Placental epithelial cell (primary cell): ENCODE data around the gene NUDT17. TPM values are rescaled to one million over a fixed set of nuclear protein-coding genes. Genes with fewer than 3 reads are reported as not detected.

Experiments used
- small RNA-seq: library from RNA; depleted of rRNA; stranded (forward); fragments of <200 nt; gene quantifications from one replicate; pipeline ENCODE3, GENCODE V24; 2012
- total RNA-seq: library from RNA; depleted of rRNA; stranded (reverse); fragments of >200 nt; gene quantifications from 2 replicates; pipeline ENCODE4 v1.2.3, GENCODE V29; 2012

Gene NUDT17, protein sequence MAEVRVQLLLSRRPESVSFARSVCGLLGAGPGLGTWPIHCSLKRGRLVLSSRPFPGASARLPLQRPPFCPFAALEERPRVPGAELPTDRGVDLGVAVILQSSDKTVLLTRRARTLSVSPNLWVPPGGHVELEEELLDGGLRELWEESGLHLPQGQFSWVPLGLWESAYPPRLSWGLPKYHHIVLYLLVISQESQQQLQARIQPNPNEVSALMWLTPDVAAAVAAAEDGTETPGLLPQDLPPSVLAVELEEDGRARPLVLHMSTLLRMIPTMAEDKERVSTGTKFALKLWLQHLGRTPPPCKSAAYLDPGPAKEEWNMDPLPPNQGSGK
- 2.7 and 3.0 TPM in 2 replicates for total RNA-seq

DNA sequence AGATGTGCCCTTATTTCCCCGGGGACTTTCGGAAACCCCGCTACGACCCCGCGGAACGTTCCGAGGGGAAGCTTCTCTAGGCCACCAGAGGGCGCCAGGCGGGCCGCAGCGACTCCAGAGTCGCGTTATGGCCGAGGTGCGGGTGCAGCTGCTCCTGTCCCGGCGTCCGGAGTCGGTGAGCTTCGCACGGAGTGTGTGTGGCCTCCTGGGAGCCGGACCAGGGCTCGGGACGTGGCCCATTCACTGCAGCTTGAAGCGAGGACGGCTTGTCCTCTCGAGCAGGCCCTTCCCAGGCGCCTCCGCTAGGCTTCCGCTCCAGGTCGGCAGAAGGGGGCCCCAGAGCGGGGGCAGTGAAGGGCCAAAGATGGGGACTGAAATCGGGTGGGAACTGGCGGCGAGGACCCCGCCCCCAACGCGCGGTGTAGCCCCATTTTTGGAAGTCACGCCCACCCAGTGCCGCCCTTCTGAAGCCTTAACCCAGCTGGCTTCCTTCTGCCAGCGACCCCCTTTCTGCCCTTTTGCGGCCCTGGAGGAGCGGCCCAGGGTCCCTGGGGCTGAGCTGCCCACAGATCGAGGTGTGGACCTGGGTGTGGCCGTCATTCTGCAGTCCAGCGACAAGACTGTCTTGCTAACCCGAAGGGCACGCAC, at the start of gene NUDT17:
Gene NUDT17 (plus strand): TSS at position 117 of the 648 bp plus-strand sequence. CDS start 11 bp downstream, at position 128.

DNA sequence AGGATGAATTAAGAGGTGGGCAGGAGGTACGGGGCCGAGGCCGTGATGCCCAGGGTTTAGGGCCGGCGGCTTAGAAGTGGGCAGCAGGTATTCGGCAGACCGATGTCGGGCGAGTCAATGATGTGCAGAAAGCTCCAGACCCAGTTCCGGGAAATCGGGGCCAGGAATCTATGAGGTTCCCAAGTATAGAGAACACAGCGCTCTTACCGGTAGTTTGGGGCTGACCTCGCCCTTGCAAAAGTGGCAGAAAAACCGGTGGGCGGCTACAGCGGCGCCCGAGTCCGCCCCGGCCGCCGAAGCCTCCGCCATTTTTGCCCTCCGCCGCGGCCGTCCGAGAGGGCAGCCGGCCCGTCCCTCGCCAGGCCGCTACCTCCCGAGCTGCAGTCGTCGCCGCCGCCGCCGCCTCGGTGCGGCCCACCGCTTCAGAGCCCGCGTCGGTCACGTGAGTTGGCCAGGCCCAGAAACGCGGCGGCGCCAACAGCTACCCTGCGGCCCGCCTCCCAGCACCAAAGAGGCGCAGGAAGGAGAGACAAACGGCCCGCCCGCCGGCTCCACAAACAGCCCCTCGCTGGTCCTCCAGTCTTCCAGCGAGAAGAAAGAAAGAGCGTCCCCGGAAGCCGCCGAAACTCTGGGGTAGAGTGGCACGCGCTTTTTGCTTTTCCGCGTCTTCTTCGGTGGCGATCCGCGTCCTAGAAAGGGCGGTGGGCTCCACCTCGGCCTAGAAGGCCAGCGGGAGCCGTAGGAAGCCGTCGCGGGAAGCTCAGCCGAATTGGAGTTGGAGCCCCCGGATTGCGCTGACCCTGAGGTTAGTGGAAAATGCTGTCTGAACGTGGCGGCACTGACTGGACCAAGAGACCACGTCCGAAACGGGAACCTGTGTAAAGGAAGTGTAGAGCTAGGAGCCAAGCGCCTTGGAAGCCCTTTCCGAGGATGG, 21.6 kb upstream of the NUDT17 start, which contains the start of the genes POLR3C and RNF115:
Gene POLR3C (plus strand): TSS at position 636 of the 934 bp plus-strand sequence. CDS start 1,577 bp downstream, outside the sequence.
Gene RNF115 (minus strand): TSS at position 531 of the 934 bp plus-strand sequence. CDS start 222 bp downstream, at position 309.

DNA sequence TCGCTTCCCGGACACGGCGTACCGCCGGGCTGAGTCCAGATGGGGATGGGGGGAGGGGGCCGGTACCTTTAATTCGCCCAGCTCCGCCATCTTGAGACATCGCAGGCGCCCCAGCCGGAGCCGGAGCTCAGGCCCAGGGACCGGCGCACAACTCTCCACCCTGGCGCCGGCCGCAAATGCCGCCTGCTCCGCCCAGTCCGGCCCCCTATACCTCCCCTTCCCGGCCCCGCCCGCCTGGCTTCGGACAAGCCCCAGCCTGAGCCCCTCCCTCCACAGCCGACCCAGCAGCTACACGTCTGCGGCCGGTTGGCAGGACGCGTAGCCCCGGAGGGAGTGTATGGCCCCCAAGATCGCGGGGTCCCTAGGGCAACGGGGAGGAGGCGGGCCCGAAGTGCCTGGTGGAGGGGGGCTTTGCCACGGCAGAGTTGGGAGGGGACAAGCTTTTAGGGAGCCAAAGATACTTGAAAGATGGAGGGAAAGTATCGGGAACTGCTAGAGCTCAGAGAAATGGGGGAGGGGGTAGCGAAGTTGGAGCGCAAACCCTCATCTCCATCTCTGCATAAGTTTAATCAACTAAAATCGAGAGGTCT, 13.6 kb downstream of the NUDT17 start, which contains the start of gene PIAS3:
Gene PIAS3 (minus strand): TSS at position 181 of the 590 bp plus-strand sequence. CDS start 91 bp downstream, at position 90.

DNA sequence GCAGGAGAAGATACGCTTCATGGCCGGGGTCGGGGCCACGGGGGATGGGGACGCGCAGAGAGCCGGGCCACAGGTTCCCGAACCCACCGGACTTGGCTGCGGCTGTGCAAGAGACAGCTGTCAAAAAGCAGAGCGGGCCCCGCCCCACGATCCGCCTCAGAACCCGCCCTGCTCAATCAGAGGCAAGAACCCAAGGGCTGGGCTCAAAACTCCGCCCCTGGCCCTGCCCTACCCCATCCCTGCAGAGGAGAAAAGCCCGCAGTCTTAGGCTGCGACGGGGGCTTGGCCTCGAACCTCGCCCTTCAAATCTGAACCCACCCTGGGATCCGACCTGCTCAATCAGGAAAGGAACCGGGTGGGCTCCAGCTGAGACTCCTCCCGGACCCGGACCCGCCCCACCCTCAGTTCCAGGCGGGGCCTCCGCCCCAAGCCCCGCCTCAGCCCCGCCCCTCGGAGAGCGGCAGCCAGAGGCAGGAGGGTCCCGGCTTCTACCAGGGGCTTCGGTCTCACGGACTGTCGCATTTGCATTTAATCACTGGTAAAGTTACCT, 40.4 kb downstream of the NUDT17 start, which contains the start of gene ANKRD35:
Gene ANKRD35 (minus strand): TSS at position 129 of the 550 bp plus-strand sequence. CDS start 108 bp downstream, at position 21.

Small RNA genes lying within 50 kb of the gene (small RNA-seq; reads per million reads assigned to genes)
- gene MIR6736 = not detected

Other genes with a start within 250 kb of the NUDT17 start
- gene GPR89A, start 237.6 kb upstream of the NUDT17 start, total RNA-seq = 32.2 and 32.3 TPM in 2 replicates
- 190 and 204 TPM in 2 replicates for gene PDZK1, start 138.3 kb upstream of the NUDT17 start, total RNA-seq
- gene CD160, start 126.1 kb upstream of the NUDT17 start, total RNA-seq = under 0.01 TPM in 1 of 2 replicates, not detected in the other
- 10.5 and 11.8 TPM in 2 replicates for gene RNF115, start 21.5 kb upstream of the NUDT17 start, total RNA-seq
- gene POLR3C, start 21.4 kb upstream of the NUDT17 start, total RNA-seq = 36.2 and 41.6 TPM in 2 replicates
- 35.4 and 41.2 TPM in 2 replicates for gene PIAS3, start 13.5 kb downstream of the NUDT17 start, total RNA-seq
- gene ANKRD35, start 40.2 kb downstream of the NUDT17 start, total RNA-seq = 2.0 and 7.9 TPM in 2 replicates
- 0.33 and 0.79 TPM in 2 replicates for gene ITGA10, start 64.4 kb downstream of the NUDT17 start, total RNA-seq
- gene PEX11B, start 73.1 kb downstream of the NUDT17 start, total RNA-seq = 29.1 and 30.7 TPM in 2 replicates
- 46.7 and 84.0 TPM in 2 replicates for gene RBM8A, start 81.9 kb downstream of the NUDT17 start, total RNA-seq
- gene LIX1L, start 112.4 kb downstream of the NUDT17 start, total RNA-seq = 7.9 and 12.5 TPM in 2 replicates
- gene ANKRD34A, start 118.9 kb downstream of the NUDT17 start, total RNA-seq = 0.22 and 0.39 TPM in 2 replicates
- 5.5 and 6.8 TPM in 2 replicates for gene POLR3GL, start 119.1 kb downstream of the NUDT17 start, total RNA-seq
- 161 and 941 TPM in 2 replicates for gene TXNIP, start 150.9 kb downstream of the NUDT17 start, total RNA-seq
- not detected in 2 replicates for gene HJV, start 176.1 kb downstream of the NUDT17 start, total RNA-seq